Gastrocnemius medialis (tissue), 4 donors: ENCODE measurements around the gene UBL5. TPM values are rescaled to one million over a fixed set of nuclear protein-coding genes. Genes with fewer than 3 reads are reported as not detected.

ENCODE experiments used
- ATAC-seq, 2 donors: fragments of 150-250 bp; one replicate each; pipeline ENCODE4 v1.9.1; 2016
- DNase-seq, 2 donors: peaks; one replicate each; pipeline ENCODE4 v3.0.0-alpha.2; 2019
- H3K27ac ChIP-seq, 4 donors: fragments of 200-600 bp; sonication (generic); 1 replicate in 1 of 4; 2 replicates in 3 of 4; pipeline ENCODE4 v1.5.1; 2016 to 2018; ENCODE audit warnings: mild to moderate bottlenecking in 2 of 4, moderate library complexity in 1 of 4
- H3K27me3 ChIP-seq, 3 donors: fragments of 200-600 bp; sonication (generic) in 2 of 3; 1 replicate in 1 of 3; 2 replicates in 2 of 3; pipeline versions ENCODE4 v1.5.1 to v1.6.0; 2016 to 2019; ENCODE audit warnings: mild to moderate bottlenecking in 1 of 3, moderate library complexity in 1 of 3
- H3K36me3 ChIP-seq, 2 donors: fragments of 200-600 bp; sonication (generic) in 1 of 2; one replicate each; pipeline ENCODE4 v1.5.1; 2017 to 2018
- H3K4me1 ChIP-seq, 2 donors: fragments of 200-600 bp; sonication (generic) in 1 of 2; one replicate each; pipeline ENCODE4 v1.5.1; 2016 to 2017; ENCODE audit warnings: mild to moderate bottlenecking in 2 of 2
- H3K4me3 ChIP-seq, 4 donors: fragments of 200-600 bp; sonication (generic) in 3 of 4; 1 replicate in 1 of 4; 2 replicates in 3 of 4; pipeline ENCODE4 v1.5.1; 2016 to 2019; ENCODE audit warnings: mild to moderate bottlenecking in 2 of 4
- H3K9me3 ChIP-seq, 3 donors: fragments of 200-600 bp; sonication (generic) in 2 of 3; 1 replicate in 1 of 3; 2 replicates in 2 of 3; pipeline ENCODE4 v1.5.1; 2016 to 2019
- CTCF ChIP-seq, 5 experiments: fragments of 450-650 bp in 3 of 5; fragments of 200-600 bp in 2 of 5; sonication (generic) in 2 of 5; IDR thresholded peaks in 4 of 5; conservative IDR thresholded peaks in 1 of 5; 1 replicate in 4 of 5; 2 replicates in 1 of 5; pipeline ENCODE4 v1.5.1; 2016 to 2019; ENCODE audit warnings: antibody characterized with exemption in 5 of 5, mild to moderate bottlenecking in 3 of 5, moderate library complexity in 3 of 5
- POLR2A ChIP-seq, 2 donors: fragments of 450-650 bp; IDR thresholded peaks; one replicate each; pipeline ENCODE4 v1.6.1; 2017; ENCODE audit warnings: antibody characterized with exemption in 2 of 2, mild to moderate bottlenecking in 2 of 2, moderate library complexity in 2 of 2
- in situ Hi-C, 4 donors: fragments of 200-750 bp; cut with MboI; loops; one replicate each; pipeline versions ENCODE4 v1.15.0 to v1.8.0; 2017; ENCODE audit warnings: low sequenced_read_pairs in 4 of 4
- intact Hi-C: fragments of 100-400 bp; cut with DNase I; formaldehyde crosslinking; loops from one replicate; pipeline ENCODE4 v1.15.1; 2023; ENCODE audit warnings: low total_unique reads
- total RNA-seq, 4 donors: library from RNA; depleted of rRNA; stranded (reverse); fragments of >200 nt; gene quantifications; one replicate each; pipeline versions ENCODE4 v1.1.0 to v1.2.3, GENCODE V29; 2016

The UBL5 gene
- total RNA-seq, 4 donors from 2014 or later = 388 to 612 (median 544) TPM

DNA sequence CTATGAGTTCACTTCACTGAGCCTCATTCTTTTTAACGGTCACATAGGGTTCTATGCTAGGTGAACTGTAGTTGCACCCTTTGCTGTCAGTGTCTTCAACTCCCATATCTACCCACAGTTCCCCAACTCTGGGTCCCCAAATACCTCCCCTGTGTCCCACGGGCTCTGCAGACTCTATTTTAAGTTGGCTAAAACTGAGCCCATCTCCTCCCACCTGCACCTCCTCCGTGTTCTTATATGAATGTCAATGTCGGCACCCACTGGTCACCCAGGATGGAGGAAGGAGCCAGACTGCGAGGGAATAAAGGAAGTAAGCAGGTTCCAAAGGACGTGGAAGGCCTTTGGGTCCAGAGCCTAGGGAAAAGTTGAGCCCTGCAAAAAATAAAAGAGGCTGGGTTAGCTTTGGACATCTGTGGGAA lies 6.6 kb downstream of the UBL5 start:
- intact Hi-C loops = loop anchor here (10.0 kb wide), 1 partner anchor 500 kb away; the partner anchor contains the start of genes ICAM3 and RAVER1
- H3K4me3 ChIP-seq = peak overlapping the region; percentile 74 to 94 (median 92)

GRCh38 chr19:9834726-9835506 lies 7.2 kb downstream of the UBL5 start, which contains the start of gene PIN1:
Gene PIN1 (plus strand): TSS chr19:9835318. CDS start chr19:9835345, 27 bp downstream.
- Histone ChIP-seq H3K9me3 (no peaks in the 10 kb centered on the region), H3K27ac (peak within 1 kb of the TSS; percentile 78 to 90 (median 87)), H3K27me3 (no peaks in the 10 kb centered on the region), H3K36me3 (peaks cover 0 to 20% of the 10 kb centered on the region in 2 donors), H3K4me1 (peaks cover 12 to 18% of the 10 kb centered on the region in 2 donors), H3K4me3 (peak within 1 kb of the TSS; percentile 74 to 99 (median 94))
- in situ Hi-C loops (no loop called here), intact Hi-C loops (loop anchor here (1.0 to 10.0 kb wide), 3 partner anchors 16 to 695 kb away; partner anchors contain the start of genes FBXL12, ICAM3, RAVER1 and ZNF317)
- TF ChIP-seq CTCF (IDR thresholded peaks at IDR 0.05 in 4 of 5, conservative IDR thresholded peaks at IDR 0.05 in 1 of 5) = peak; percentile 36 to 74 (median 43)
- peak; percentile 24 to 52 for TF ChIP-seq POLR2A (IDR thresholded peaks at IDR 0.05)
- peak; percentile 98 to 99 for ATAC-seq
- peak; percentile 98 to 99 for DNase-seq

More for the DNA sequence above, 6.6 kb downstream of the UBL5 start:
- in situ Hi-C loops = no loop called here
- DNase-seq (no peak), ATAC-seq (no peak)
- no peaks in the 10 kb centered on the region for H3K9me3 ChIP-seq
- peaks cover 0 to 14% of the 10 kb centered on the region in 2 donors for H3K36me3 ChIP-seq
- H3K27ac ChIP-seq = peak overlapping the region; percentile 76 to 90 (median 86)
- TF ChIP-seq CTCF (IDR thresholded peaks at IDR 0.05 in 4 of 5, conservative IDR thresholded peaks at IDR 0.05 in 1 of 5) = no peak
- no peak for TF ChIP-seq POLR2A (IDR thresholded peaks at IDR 0.05)
- H3K4me1 ChIP-seq = peaks cover 12 to 20% of the 10 kb centered on the region in 2 donors
- no peaks in the 10 kb centered on the region for H3K27me3 ChIP-seq

DNA sequence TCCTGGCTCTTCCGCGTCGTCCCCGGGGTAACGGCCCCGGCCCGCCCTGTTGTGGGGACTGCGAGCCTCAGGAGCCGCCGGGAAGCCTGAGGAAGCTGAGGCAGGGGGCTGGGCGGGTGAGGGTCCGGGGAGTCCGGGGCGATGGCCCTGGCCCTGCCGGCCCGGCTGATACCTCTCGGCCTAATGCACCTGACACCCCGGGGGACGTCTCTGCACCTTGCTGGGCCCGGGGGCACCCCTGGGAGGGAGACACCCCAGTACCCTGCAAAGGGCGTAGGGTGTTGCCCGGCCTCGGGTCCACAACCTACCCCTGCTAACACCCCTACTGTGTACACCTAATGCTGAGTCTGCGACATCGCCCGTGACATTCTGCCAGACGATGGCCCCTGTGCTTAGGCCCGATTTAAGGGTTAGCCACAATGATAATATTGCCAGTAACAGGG lies 7.8 kb downstream of the UBL5 start:
- peak in 1 of 2 donors; percentile 4 for ATAC-seq
- peaks cover 0 to 26% of the 10 kb centered on the region in 2 donors for H3K36me3 ChIP-seq
- H3K27me3 ChIP-seq = no peaks in the 10 kb centered on the region
- no peak for TF ChIP-seq POLR2A (IDR thresholded peaks at IDR 0.05)
- TF ChIP-seq CTCF (IDR thresholded peaks at IDR 0.05 in 4 of 5, conservative IDR thresholded peaks at IDR 0.05 in 1 of 5) = no peak
- H3K4me3 ChIP-seq = peak overlapping the region; percentile 74 to 99 (median 94)
- in situ Hi-C loops = no loop called here
- peaks cover 12 to 18% of the 10 kb centered on the region in 2 donors for H3K4me1 ChIP-seq
- DNase-seq = no peak
- no peaks in the 10 kb centered on the region for H3K9me3 ChIP-seq
- intact Hi-C loops = loop anchor here (1.0 to 10.0 kb wide), 3 partner anchors 16 to 695 kb away; partner anchors contain the start of genes FBXL12, ICAM3, RAVER1 and ZNF317
- H3K27ac ChIP-seq = peak overlapping the region; percentile 78 to 90 (median 83)

- ATAC-seq = no peak
- in situ Hi-C loops (no loop called here), intact Hi-C loops (loop anchor here (10.0 kb wide), 1 partner anchor 499 kb away; the partner anchor contains the start of genes ICAM3 and RAVER1)
- Histone ChIP-seq H3K4me3 (peak overlapping the region; percentile 74 to 99 (median 94)), H3K9me3 (no peaks in the 10 kb centered on the region), H3K27ac (peak overlapping the region in 3 of 4 donors; percentile 78 to 90 (median 88)), H3K4me1 (peaks cover 12 to 18% of the 10 kb centered on the region in 2 donors), H3K27me3 (no peaks in the 10 kb centered on the region), H3K36me3 (peaks cover 0 to 31% of the 10 kb centered on the region in 2 donors)
- DNase-seq = no peak
- TF ChIP-seq POLR2A (IDR thresholded peaks at IDR 0.05) (no peak), CTCF (IDR thresholded peaks at IDR 0.05 in 4 of 5, conservative IDR thresholded peaks at IDR 0.05 in 1 of 5) (no peak)
Measured at GRCh38 chr19:9836021-9836420, 8.3 kb downstream of the UBL5 start.
